ENCODE data around the gene BMS1.
"Not testable (repeated sequence)": the region's sequence is repeated elsewhere in the genome, so short reads cannot be mapped to it uniquely, and the experiment has no call there.

Gene BMS1

DNA sequence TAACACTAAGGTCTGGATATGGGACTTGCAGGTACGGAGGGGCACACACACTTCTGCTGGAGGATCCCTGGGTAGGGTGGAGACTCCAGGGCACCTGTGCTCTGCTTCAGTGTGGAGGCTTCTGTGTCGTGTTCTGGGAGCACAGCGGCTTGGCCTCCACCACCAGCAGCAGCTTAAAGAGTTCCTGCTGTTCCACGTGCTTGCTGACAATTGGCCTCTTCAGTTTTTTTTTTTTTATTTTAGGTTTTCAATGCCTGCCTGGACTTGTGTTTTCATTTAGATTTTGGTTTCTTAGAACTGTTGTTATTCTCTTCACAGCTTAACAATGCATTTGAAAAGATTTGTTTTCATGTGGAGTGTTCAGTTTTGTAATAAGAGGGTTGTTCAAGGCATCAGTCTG, 45.8 kb downstream of the BMS1 start:
- H3K36me3 ChIP-seq (ENCODE audit: insufficient read depth, low read length) = peaks cover 58% of the 10 kb centered on the region
- H3K27ac ChIP-seq (ENCODE audit: low read depth, low read length) = peak overlapping the region; percentile 81; the same call in 1 of the 2 replicates
- not testable (repeated sequence) for H3K4me3 ChIP-seq (ENCODE audit: low read length); H3K9ac ChIP-seq (ENCODE audit: low read depth, low read length); H3K27me3 ChIP-seq (ENCODE audit: insufficient read depth, low read length); H3K9me3 ChIP-seq (ENCODE audit: insufficient read depth, low read depth, low read length)
- WGBS = 44% methylated on average over 4 of the region's 4 CpGs
- H3K4me1 ChIP-seq (ENCODE audit: insufficient read depth, low read length) = peaks cover 18% of the 10 kb centered on the region

GRCh38 chr10:42830237-42830636, 47.6 kb downstream of the BMS1 start:
- no peaks in the 10 kb centered on the region for H3K9me3 ChIP-seq (ENCODE audit: insufficient read depth, low read depth, low read length)
- H3K36me3 ChIP-seq (ENCODE audit: insufficient read depth, low read length) = peaks cover 39% of the 10 kb centered on the region
- peaks cover 18% of the 10 kb centered on the region for H3K4me1 ChIP-seq (ENCODE audit: insufficient read depth, low read length)
- H3K27me3 ChIP-seq (ENCODE audit: insufficient read depth, low read length) = no peaks in the 10 kb centered on the region
- H3K4me3 ChIP-seq (ENCODE audit: low read length) = no peak overlapping the region
- 98% methylated on average over 7 of the region's 7 CpGs for WGBS
- no peak overlapping the region for H3K27ac ChIP-seq (ENCODE audit: low read depth, low read length)
- H3K9ac ChIP-seq (ENCODE audit: low read depth, low read length) = no peak overlapping the region

DNA sequence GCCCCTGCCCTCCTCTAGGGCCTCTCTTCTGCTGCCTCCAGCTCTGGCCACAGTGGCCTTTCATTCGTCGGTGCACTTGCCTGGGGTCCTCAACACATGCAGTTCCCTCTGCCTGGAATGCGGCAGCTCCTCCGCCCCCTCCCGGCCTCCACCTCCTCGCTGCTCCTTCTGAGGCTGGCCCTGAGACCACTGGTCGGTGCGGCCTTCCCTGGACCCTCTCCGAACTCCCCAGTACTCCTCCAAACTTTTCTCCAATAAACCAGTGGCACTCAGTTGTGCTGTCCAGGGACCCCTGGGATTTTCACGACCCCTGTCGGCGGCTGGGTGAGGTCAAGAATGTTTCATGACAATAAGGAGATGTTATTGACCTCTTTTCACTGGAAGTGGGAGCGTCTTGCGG, 53.5 kb downstream of the BMS1 start:
- Histone ChIP-seq H3K36me3 (ENCODE audit: insufficient read depth, low read length) (peaks cover 16% of the 10 kb centered on the region), H3K27ac (ENCODE audit: low read depth, low read length) (no peak overlapping the region), H3K4me3 (ENCODE audit: low read length) (peak overlapping the region; percentile 52; the same call in 1 of the 2 replicates), H3K27me3 (ENCODE audit: insufficient read depth, low read length) (peaks cover 20% of the 10 kb centered on the region), H3K9me3 (ENCODE audit: insufficient read depth, low read depth, low read length) (no peaks in the 10 kb centered on the region), H3K9ac (ENCODE audit: low read depth, low read length) (no peak overlapping the region), H3K4me1 (ENCODE audit: insufficient read depth, low read length) (0 out of 2 replicates have a peak, but pooled peaks cover 3% of the 10 kb centered on the region)
- 13% methylated on average over 14 of the region's 14 CpGs for WGBS

- Histone ChIP-seq H3K9me3 (ENCODE audit: insufficient read depth, low read depth, low read length) (no peaks in the 10 kb centered on the region), H3K27me3 (ENCODE audit: insufficient read depth, low read length) (peaks cover 20% of the 10 kb centered on the region), H3K36me3 (ENCODE audit: insufficient read depth, low read length) (peaks cover 8% of the 10 kb centered on the region), H3K4me3 (ENCODE audit: low read length) (peak overlapping the region; percentile 52), H3K4me1 (ENCODE audit: insufficient read depth, low read length) (0 out of 2 replicates have a peak, but pooled peaks cover 3% of the 10 kb centered on the region), H3K27ac (ENCODE audit: low read depth, low read length) (no peak overlapping the region), H3K9ac (ENCODE audit: low read depth, low read length) (peak overlapping the region; percentile 36; the same call in 1 of the 2 replicates)
- 5% methylated on average over 60 of the region's 60 CpGs for WGBS
These were observed 54.3 kb downstream of the BMS1 start for GRCh38 chr10:42836771-42837468.

DNA sequence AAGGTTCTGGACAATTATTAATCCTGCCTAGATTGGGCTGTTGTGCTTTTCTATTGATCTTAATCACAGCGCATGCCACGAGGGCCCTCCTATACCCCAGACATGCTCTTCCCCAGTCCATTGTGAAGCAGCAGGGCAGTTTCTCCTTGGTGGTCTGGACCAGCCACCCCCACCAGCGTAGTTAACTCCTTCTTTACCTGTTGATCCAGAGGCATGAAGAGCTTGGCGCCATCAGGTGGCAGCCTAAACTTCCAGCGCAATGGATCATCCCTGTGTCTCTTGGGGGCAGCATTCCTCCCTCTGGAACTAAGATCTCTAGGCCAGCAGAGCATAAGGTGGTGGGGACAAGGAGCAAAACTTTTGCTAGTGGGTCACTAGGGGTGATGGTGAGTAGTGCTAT, 62.2 kb downstream of the BMS1 start:
- H3K9ac ChIP-seq (ENCODE audit: low read depth, low read length); H3K27me3 ChIP-seq (ENCODE audit: insufficient read depth, low read length); H3K36me3 ChIP-seq (ENCODE audit: insufficient read depth, low read length); H3K4me3 ChIP-seq (ENCODE audit: low read length); H3K4me1 ChIP-seq (ENCODE audit: insufficient read depth, low read length); H3K27ac ChIP-seq (ENCODE audit: low read depth, low read length): not testable (repeated sequence)
- H3K9me3 ChIP-seq (ENCODE audit: insufficient read depth, low read depth, low read length) = peaks cover 13% of the 10 kb centered on the region
- WGBS = 26% methylated on average over 5 of the region's 5 CpGs

- not testable (repeated sequence) for H3K27me3 ChIP-seq (ENCODE audit: insufficient read depth, low read length); H3K36me3 ChIP-seq (ENCODE audit: insufficient read depth, low read length); H3K9ac ChIP-seq (ENCODE audit: low read depth, low read length); H3K4me1 ChIP-seq (ENCODE audit: insufficient read depth, low read length); H3K27ac ChIP-seq (ENCODE audit: low read depth, low read length); H3K4me3 ChIP-seq (ENCODE audit: low read length)
- 94% methylated on average over 28 of the region's 28 CpGs for WGBS
- H3K9me3 ChIP-seq (ENCODE audit: insufficient read depth, low read depth, low read length) = peaks cover 13% of the 10 kb centered on the region
These were observed 64.7 kb downstream of the BMS1 start for GRCh38 chr10:42847261-42847660.

DNA sequence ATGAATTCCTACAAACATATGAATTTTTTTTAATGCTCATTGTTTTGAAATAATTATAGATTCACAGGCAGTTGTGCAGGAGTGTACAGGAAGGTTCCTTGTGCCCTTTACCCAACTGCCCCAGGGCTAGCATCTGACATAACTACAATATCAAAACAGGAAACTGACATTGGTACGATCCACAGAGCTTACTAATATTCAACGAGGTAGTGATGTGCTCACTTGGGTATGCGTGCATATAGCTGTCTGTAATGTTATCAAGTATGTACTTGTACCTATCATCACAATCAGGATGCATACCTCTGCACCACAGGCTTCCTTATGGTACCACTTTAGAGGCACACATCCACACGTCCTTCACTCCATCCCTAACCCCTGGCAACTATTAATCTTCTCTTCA, 68.3 kb downstream of the BMS1 start:
- H3K27ac ChIP-seq (ENCODE audit: low read depth, low read length) = no peak overlapping the region
- H3K4me3 ChIP-seq (ENCODE audit: low read length) = no peak overlapping the region
- peaks cover 10% of the 10 kb centered on the region for H3K9me3 ChIP-seq (ENCODE audit: insufficient read depth, low read depth, low read length)
- H3K36me3 ChIP-seq (ENCODE audit: insufficient read depth, low read length) = no peaks in the 10 kb centered on the region
- 85% methylated on average over 4 of the region's 4 CpGs for WGBS
- no peaks in the 10 kb centered on the region for H3K4me1 ChIP-seq (ENCODE audit: insufficient read depth, low read length)
- no peaks in the 10 kb centered on the region for H3K27me3 ChIP-seq (ENCODE audit: insufficient read depth, low read length)
- H3K9ac ChIP-seq (ENCODE audit: low read depth, low read length) = no peak overlapping the region

DNA sequence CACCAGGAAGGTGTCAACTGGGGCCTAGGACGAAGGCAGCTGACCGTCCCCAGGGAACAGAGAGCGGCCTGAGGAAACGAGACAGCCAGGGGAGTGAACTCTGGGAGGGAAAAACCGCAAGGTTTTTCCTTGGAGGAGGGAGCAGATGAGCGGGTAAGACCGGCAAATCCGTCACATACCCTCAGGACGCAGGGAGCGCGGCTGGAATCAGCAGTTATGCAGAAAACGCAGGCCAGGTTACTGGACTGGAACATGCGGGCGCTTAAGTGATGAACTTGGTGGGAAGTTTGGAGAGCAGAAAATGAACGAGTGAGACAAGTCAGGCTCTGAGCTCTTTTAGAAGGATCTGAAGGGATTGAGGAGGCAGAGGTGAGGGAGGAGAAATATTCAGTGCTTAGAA, 76.7 kb downstream of the BMS1 start:
- Histone ChIP-seq H3K27ac (ENCODE audit: low read depth, low read length) (no peak overlapping the region), H3K9me3 (ENCODE audit: insufficient read depth, low read depth, low read length) (no peaks in the 10 kb centered on the region), H3K9ac (ENCODE audit: low read depth, low read length) (no peak overlapping the region), H3K27me3 (ENCODE audit: insufficient read depth, low read length) (no peaks in the 10 kb centered on the region), H3K36me3 (ENCODE audit: insufficient read depth, low read length) (no peaks in the 10 kb centered on the region), H3K4me1 (ENCODE audit: insufficient read depth, low read length) (no peaks in the 10 kb centered on the region), H3K4me3 (ENCODE audit: low read length) (no peak overlapping the region)
- WGBS = 82% methylated on average over 15 of the region's 15 CpGs

DNA sequence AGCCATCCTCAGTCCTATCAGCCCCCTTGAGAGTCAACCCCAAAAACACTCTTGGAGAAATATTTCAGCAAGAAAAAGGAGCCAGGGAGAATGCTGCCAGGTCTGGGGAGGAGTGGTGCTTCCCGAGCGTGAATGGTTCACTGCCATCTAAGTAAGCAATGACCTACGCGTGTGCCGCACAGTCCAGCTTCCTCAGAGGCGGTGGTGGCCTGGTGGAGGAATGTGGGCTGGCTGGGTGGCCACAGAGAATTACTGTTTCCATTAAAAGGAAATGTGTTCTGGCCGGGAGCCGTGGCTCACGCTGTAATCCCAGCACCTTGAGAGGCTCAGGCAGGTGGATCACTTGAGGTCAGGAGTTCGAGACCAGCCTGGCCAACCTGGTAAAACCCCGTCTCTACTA, 77.4 kb downstream of the BMS1 start:
- H3K9ac ChIP-seq (ENCODE audit: low read depth, low read length); H3K4me1 ChIP-seq (ENCODE audit: insufficient read depth, low read length); H3K9me3 ChIP-seq (ENCODE audit: insufficient read depth, low read depth, low read length); H3K27ac ChIP-seq (ENCODE audit: low read depth, low read length); H3K36me3 ChIP-seq (ENCODE audit: insufficient read depth, low read length); H3K27me3 ChIP-seq (ENCODE audit: insufficient read depth, low read length); H3K4me3 ChIP-seq (ENCODE audit: low read length): not testable (repeated sequence)
- WGBS = 96% methylated on average over 11 of the region's 11 CpGs

DNA sequence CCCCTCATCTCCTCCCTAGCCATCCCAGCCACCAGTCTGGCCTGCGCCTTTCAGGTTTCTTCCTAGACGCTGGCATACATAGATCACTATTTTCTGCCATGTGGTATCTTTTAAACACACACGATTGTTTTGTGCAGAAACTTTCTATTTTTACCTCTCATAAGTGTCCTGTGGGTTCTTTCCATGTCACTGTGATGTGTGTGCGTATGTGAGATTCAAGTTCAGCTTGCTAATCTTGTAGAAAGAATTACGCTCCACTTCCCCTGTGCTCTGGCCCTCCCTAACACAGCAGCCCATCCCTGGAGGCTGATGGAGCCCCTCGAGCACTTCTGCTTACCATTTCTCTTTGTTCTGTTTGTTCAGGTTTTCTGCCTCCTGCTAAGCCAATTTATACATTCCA, 80.2 kb downstream of the BMS1 start:
- H3K9me3 ChIP-seq (ENCODE audit: insufficient read depth, low read depth, low read length); H3K4me1 ChIP-seq (ENCODE audit: insufficient read depth, low read length); H3K36me3 ChIP-seq (ENCODE audit: insufficient read depth, low read length); H3K9ac ChIP-seq (ENCODE audit: low read depth, low read length); H3K27ac ChIP-seq (ENCODE audit: low read depth, low read length); H3K4me3 ChIP-seq (ENCODE audit: low read length): not testable (repeated sequence)
- WGBS = 82% methylated on average over 5 of the region's 6 CpGs
- peaks cover 22% of the 10 kb centered on the region for H3K27me3 ChIP-seq (ENCODE audit: insufficient read depth, low read length)

- 0 out of 2 replicates have a peak, but pooled peaks cover 4% of the 10 kb centered on the region for H3K4me1 ChIP-seq (ENCODE audit: insufficient read depth, low read length)
- 47% methylated on average over 8 of the region's 8 CpGs for WGBS
- no peaks in the 10 kb centered on the region for H3K36me3 ChIP-seq (ENCODE audit: insufficient read depth, low read length)
- no peak overlapping the region for H3K9ac ChIP-seq (ENCODE audit: low read depth, low read length)
- H3K4me3 ChIP-seq (ENCODE audit: low read length) = no peak overlapping the region
- peaks cover 22% of the 10 kb centered on the region for H3K27me3 ChIP-seq (ENCODE audit: insufficient read depth, low read length)
- H3K27ac ChIP-seq (ENCODE audit: low read depth, low read length) = no peak overlapping the region
- no peaks in the 10 kb centered on the region for H3K9me3 ChIP-seq (ENCODE audit: insufficient read depth, low read depth, low read length)
These were observed 82.0 kb downstream of the BMS1 start for GRCh38 chr10:42864575-42864974.

GRCh38 chr10:42865716-42866114, 83.1 kb downstream of the BMS1 start:
- 82% methylated on average over 18 of the region's 18 CpGs for WGBS
- Histone ChIP-seq H3K9me3 (ENCODE audit: insufficient read depth, low read depth, low read length) (no peaks in the 10 kb centered on the region), H3K4me1 (ENCODE audit: insufficient read depth, low read length) (0 out of 2 replicates have a peak, but pooled peaks cover 4% of the 10 kb centered on the region), H3K4me3 (ENCODE audit: low read length) (no peak overlapping the region), H3K9ac (ENCODE audit: low read depth, low read length) (no peak overlapping the region), H3K27ac (ENCODE audit: low read depth, low read length) (no peak overlapping the region), H3K27me3 (ENCODE audit: insufficient read depth, low read length) (peaks cover 22% of the 10 kb centered on the region), H3K36me3 (ENCODE audit: insufficient read depth, low read length) (no peaks in the 10 kb centered on the region)

Measured in HUES64 (cell line).